HL-60 (cell line): ENCODE data around the gene SLC35G6.

Experiments used
- DNase-seq, 2 experiments: peaks; one replicate each; pipeline ENCODE4 v3.0.0-alpha.2; 2010 to 2020; ENCODE audit warnings: low read depth in 1 of 2, low spot score in 1 of 2
- H3K27ac ChIP-seq: fragments of 250-450 bp; sonication (Bioruptor Pico); replicated peaks from 2 replicates; pipeline ENCODE4 v1.5.1; 2020; ENCODE audit warnings: mild to moderate bottlenecking, moderate library complexity
- H3K27me3 ChIP-seq: fragments of 250-450 bp; sonication (Bioruptor Pico); 2 replicates; pipeline ENCODE4 v1.5.1; 2021; ENCODE audit warnings: mild to moderate bottlenecking, moderate library complexity; ENCODE audit not compliant: insufficient read depth, poor library complexity, severe bottlenecking
- H3K4me3 ChIP-seq: replicated peaks from 2 replicates; pipeline ENCODE4 v1.5.1; 2011; ENCODE audit warnings: mild to moderate bottlenecking, control low read depth, low read length; ENCODE audit not compliant: insufficient read depth
- GABPA ChIP-seq: IDR thresholded peaks from 2 replicates; pipeline ENCODE4 v1.6.1; 2012; ENCODE audit warnings: low read depth
- POLR2AphosphoS5 ChIP-seq: IDR thresholded peaks from 2 replicates; pipeline ENCODE4 v1.6.1; 2012; ENCODE audit warnings: low read depth
- SPI1 ChIP-seq: IDR thresholded peaks from 2 replicates; pipeline ENCODE4 v1.6.1; 2012; ENCODE audit warnings: low read depth, mild to moderate bottlenecking, borderline replicate concordance
- TF ChIP-seq, protein P1 (sequence below): IDR thresholded peaks from one replicate; pipeline ENCODE4 v1.5.1; 2011; ENCODE audit warnings: low read length, control low read depth, inconsistent platforms; ENCODE audit not compliant: insufficient read depth
- TF ChIP-seq, protein P2 (sequence below): IDR thresholded peaks from 2 replicates; pipeline ENCODE4 v1.6.1; 2012; ENCODE audit warnings: low read depth; ENCODE audit not compliant: insufficient replicate concordance

The SLC35G6 gene

DNA sequence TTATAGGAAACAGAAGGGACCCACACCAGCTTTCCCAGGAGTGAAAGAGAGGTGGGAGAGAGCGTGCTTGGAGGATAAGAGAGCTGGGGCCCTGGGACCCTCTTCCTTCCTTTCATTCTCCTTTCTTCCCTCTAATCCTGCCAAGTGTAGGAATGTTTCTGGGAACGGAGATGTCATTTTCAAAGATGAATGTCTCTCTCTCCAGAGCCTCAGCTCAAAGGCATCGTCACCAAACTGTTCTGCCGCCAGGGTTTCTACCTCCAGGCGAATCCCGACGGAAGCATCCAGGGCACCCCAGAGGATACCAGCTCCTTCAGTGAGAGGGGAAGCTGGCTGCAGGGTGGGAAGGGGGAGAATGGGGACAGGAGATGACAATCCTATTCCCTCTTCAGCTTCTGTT lies 40.0 kb upstream of the SLC35G6 start:
- Histone ChIP-seq H3K27ac (no peak overlapping the region), H3K4me3 (no peak overlapping the region), H3K27me3 (peaks cover 8% of the 10 kb centered on the region)
- DNase-seq, result no peak
- TF ChIP-seq, protein P1, sequence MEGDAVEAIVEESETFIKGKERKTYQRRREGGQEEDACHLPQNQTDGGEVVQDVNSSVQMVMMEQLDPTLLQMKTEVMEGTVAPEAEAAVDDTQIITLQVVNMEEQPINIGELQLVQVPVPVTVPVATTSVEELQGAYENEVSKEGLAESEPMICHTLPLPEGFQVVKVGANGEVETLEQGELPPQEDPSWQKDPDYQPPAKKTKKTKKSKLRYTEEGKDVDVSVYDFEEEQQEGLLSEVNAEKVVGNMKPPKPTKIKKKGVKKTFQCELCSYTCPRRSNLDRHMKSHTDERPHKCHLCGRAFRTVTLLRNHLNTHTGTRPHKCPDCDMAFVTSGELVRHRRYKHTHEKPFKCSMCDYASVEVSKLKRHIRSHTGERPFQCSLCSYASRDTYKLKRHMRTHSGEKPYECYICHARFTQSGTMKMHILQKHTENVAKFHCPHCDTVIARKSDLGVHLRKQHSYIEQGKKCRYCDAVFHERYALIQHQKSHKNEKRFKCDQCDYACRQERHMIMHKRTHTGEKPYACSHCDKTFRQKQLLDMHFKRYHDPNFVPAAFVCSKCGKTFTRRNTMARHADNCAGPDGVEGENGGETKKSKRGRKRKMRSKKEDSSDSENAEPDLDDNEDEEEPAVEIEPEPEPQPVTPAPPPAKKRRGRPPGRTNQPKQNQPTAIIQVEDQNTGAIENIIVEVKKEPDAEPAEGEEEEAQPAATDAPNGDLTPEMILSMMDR, result no peak
- TF ChIP-seq POLR2AphosphoS5 (no peak), SPI1 (no peak), GABPA (no peak)
- TF ChIP-seq, protein P2, sequence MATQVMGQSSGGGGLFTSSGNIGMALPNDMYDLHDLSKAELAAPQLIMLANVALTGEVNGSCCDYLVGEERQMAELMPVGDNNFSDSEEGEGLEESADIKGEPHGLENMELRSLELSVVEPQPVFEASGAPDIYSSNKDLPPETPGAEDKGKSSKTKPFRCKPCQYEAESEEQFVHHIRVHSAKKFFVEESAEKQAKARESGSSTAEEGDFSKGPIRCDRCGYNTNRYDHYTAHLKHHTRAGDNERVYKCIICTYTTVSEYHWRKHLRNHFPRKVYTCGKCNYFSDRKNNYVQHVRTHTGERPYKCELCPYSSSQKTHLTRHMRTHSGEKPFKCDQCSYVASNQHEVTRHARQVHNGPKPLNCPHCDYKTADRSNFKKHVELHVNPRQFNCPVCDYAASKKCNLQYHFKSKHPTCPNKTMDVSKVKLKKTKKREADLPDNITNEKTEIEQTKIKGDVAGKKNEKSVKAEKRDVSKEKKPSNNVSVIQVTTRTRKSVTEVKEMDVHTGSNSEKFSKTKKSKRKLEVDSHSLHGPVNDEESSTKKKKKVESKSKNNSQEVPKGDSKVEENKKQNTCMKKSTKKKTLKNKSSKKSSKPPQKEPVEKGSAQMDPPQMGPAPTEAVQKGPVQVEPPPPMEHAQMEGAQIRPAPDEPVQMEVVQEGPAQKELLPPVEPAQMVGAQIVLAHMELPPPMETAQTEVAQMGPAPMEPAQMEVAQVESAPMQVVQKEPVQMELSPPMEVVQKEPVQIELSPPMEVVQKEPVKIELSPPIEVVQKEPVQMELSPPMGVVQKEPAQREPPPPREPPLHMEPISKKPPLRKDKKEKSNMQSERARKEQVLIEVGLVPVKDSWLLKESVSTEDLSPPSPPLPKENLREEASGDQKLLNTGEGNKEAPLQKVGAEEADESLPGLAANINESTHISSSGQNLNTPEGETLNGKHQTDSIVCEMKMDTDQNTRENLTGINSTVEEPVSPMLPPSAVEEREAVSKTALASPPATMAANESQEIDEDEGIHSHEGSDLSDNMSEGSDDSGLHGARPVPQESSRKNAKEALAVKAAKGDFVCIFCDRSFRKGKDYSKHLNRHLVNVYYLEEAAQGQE, result no peak

DNA sequence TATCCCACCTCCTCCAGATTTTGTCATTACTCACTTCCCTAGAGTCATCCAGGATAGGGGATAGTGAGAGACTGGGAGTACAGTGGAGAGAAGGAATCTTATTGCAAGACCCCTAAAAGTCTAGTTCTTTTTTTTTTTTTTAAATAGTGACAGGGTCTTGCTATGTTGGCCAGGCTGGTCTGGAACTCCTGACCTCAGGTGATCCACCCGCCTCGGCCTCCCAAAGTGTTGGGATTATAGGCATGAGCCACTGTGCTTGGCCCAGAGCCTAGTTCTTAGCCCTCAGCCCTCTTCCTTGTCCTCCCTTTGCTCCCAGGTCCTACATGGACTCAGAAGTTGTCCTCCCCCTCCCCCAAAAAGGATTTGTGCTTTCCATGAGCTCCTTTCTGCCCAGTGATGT lies 39.1 kb upstream of the SLC35G6 start:
- Histone ChIP-seq H3K4me3 (no peak overlapping the region), H3K27ac (no peak overlapping the region), H3K27me3 (peaks cover 8% of the 10 kb centered on the region)

DNA sequence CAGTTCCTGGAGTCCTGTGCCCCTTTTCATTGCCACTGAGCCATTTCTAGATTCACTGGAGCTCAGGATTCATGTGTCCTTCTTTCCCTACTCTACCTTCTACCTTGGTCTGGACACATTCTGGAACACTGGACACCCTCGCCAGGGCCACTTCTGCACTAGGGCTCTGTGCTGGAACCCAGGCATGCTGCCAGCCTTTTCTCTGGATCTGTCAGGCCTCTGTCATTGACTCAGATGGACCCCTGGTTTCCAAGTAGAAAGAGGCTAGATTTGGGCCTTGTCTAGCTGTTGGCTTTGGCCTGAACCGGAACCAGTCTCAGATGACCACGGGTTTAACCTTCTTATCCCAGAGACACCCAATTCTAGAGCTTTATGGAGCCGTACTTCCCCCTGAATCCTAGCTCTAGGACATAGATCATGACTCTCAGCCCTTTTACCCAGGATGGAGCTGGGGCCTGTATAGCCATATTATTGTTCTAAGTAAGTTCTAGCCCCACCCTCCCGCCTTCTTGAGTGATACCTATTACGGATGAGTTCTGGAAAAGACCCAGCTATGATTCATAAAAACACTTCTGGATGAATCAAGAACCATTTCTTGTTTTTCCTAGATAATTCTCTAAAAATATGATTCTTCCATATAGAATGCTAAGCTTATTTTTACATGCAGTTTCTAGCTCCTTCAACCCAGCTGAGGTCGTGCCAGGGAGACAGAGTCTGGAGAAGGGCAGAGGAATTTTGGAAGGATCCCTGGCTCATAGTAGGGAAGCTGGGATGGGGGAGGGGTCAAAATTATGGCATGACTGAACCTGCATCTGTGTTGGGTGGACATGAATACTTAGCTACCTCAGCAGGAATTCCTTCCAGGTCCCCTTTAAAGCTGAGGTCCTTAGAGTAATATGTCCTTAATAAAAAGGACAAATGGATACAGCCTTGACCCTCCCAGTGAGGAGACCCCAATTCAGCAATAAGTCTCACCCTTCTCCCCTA lies 37.5 kb upstream of the SLC35G6 start:
- TF ChIP-seq GABPA (no peak), SPI1 (no peak), POLR2AphosphoS5 (no peak)
- TF ChIP-seq, protein P2, result no peak
- TF ChIP-seq, protein P1, result no peak
- DNase-seq, result no peak
- Histone ChIP-seq H3K27ac (no peak overlapping the region), H3K27me3 (peaks cover 8% of the 10 kb centered on the region), H3K4me3 (no peak overlapping the region)

More for the DNA sequence above, 39.1 kb upstream of the SLC35G6 start:
- no peak for DNase-seq
- TF ChIP-seq SPI1 (no peak), GABPA (no peak), POLR2AphosphoS5 (no peak)
- TF ChIP-seq, protein P2, result no peak
- TF ChIP-seq, protein P1, result no peak
